GM23338 (cell line): ENCODE results near the gene PLD6. TPM values are rescaled to one million over a fixed set of nuclear protein-coding genes. Genes with fewer than 3 reads are reported as not detected.

Experiments used
- CTCF ChIP-seq, 2 experiments: fragments of 200-600 bp in 1 of 2; sonication (generic) in 1 of 2; conservative IDR thresholded peaks; 2 replicates each; pipeline versions ENCODE4 v1.5.1 to v1.6.1; 2016 to 2017; ENCODE audit warnings: antibody characterized with exemption in 2 of 2, low read depth in 2 of 2, mild to moderate bottlenecking in 2 of 2, moderate library complexity in 1 of 2
- EZH2 ChIP-seq: fragments of 200-600 bp; sonication (generic); IDR thresholded peaks from one replicate; pipeline ENCODE4 v1.8.0; 2017; ENCODE audit warnings: antibody characterized with exemption, mild to moderate bottlenecking, low read depth; ENCODE audit not compliant: unreplicated experiment
- JUNB ChIP-seq: IDR thresholded peaks from one replicate; pipeline ENCODE4 v1.6.1; 2016; ENCODE audit warnings: antibody characterized with exemption; ENCODE audit not compliant: unreplicated experiment
- POLR2AphosphoS5 ChIP-seq: IDR thresholded peaks from 2 replicates; pipeline ENCODE4 v1.6.1; 2016; ENCODE audit warnings: antibody characterized with exemption, low read depth
- REST ChIP-seq: IDR thresholded peaks from one replicate; pipeline ENCODE4 v1.6.1; 2018; ENCODE audit warnings: antibody characterized with exemption; ENCODE audit not compliant: unreplicated experiment
- ZNF114 ChIP-seq: fragments of 250-450 bp; sonication (Bioruptor Pico); IDR thresholded peaks from 2 replicates; pipeline ENCODE4 v1.5.0; 2020; ENCODE audit warnings: mild to moderate bottlenecking, moderate library complexity
- ZNF331 ChIP-seq: fragments of 250-450 bp; sonication (Bioruptor Pico); IDR thresholded peaks from 2 replicates; pipeline ENCODE4 v1.5.0; 2020; ENCODE audit warnings: low read depth, mild to moderate bottlenecking, moderate library complexity
- ZNF462 ChIP-seq: fragments of 250-450 bp; sonication (Bioruptor Pico); IDR thresholded peaks from 2 replicates; pipeline ENCODE4 v1.5.0; 2020; ENCODE audit warnings: mild to moderate bottlenecking, moderate library complexity
- polyA plus RNA-seq: library from polyadenylated mRNA; unstranded; fragments of >200 nt; fragmentation: Nextera tagmentation; extraction: Ambion mirVana; gene quantifications from 2 replicates; pipeline ENCODE4 v1.2.1, GENCODE V29; 2016
- total RNA-seq: library from RNA; depleted of rRNA; stranded (reverse); fragments of >200 nt; shearing (Covaris generic); gene quantifications from 2 replicates; pipeline ENCODE4 v1.2.3, GENCODE V29; 2014

The PLD6 gene
- total and polyA plus RNA-seq, 2 experiments from 2014 or later = not detected

GRCh38 chr17:17239832-17240231 lies 33.7 kb upstream of the PLD6 start (continued):
- TF ChIP-seq ZNF462 (no peak), JUNB (no peak), EZH2 (no peak), ZNF114 (CRISPR knock-in tag) (no peak), POLR2AphosphoS5 (no peak), CTCF (conservative IDR thresholded peaks at IDR 0.05; ENCODE audit: low read depth in 2 of 2) (no peak), ZNF331 (CRISPR knock-in tag) (no peak), REST (no peak)
